SU-DHL-6 (cell line): ENCODE data around the gene ZKSCAN4.
A peak's percentile ranks its signal among the peaks of the same experiment; 100 is the strongest.

ENCODE experiments used
- H2AFZ ChIP-seq: fragments of 200-600 bp; sonication (generic); 2 replicates; pipeline ENCODE4 v1.6.1; 2014; ENCODE audit warnings: low read depth, mild to moderate bottlenecking, moderate library complexity, mixed read lengths, antibody characterized with exemption, low read length; ENCODE audit not compliant: severe bottlenecking
- H3F3A ChIP-seq: fragments of 200-600 bp; shearing (Covaris generic); 2 replicates; pipeline ENCODE4 v1.6.0; 2016; ENCODE audit warnings: antibody characterized with exemption, mild to moderate bottlenecking; ENCODE audit not compliant: insufficient read depth
- H3K27ac ChIP-seq: fragments of 200-600 bp; sonication (generic); 2 replicates; pipeline ENCODE4 v1.5.1; 2016; ENCODE audit warnings: low read depth, mild to moderate bottlenecking, low read length, moderate library complexity, mixed read lengths
- H3K27me3 ChIP-seq: fragments of 200-600 bp; sonication (generic), shearing (Covaris generic); 2 replicates; pipeline ENCODE4 v1.6.0; 2014; ENCODE audit warnings: mild to moderate bottlenecking, low read length
- H3K36me3 ChIP-seq: fragments of 200-600 bp; sonication (generic); 2 replicates; pipeline ENCODE4 v1.6.1; 2014; ENCODE audit warnings: mild to moderate bottlenecking, low read length, mixed read lengths
- H3K4me2 ChIP-seq: fragments of 300-600, 200-600 bp; shearing (Covaris generic), sonication (generic); 2 replicates; pipeline ENCODE4 v1.6.0; 2014; ENCODE audit warnings: low read length, low read depth, mild to moderate bottlenecking; ENCODE audit not compliant: poor library complexity, severe bottlenecking
- H3K4me3 ChIP-seq: fragments of 200-600 bp; sonication (generic); 2 replicates; pipeline ENCODE4 v1.5.1; 2014; ENCODE audit warnings: antibody characterized with exemption, low read length, mild to moderate bottlenecking, mixed read lengths; ENCODE audit not compliant: insufficient read depth, poor library complexity, severe bottlenecking
- H3K79me2 ChIP-seq: fragments of 200-600 bp; sonication (generic); 2 replicates; pipeline ENCODE4 v1.6.1; 2014; ENCODE audit warnings: mild to moderate bottlenecking, low read length, moderate library complexity; ENCODE audit not compliant: insufficient read depth
- H3K9ac ChIP-seq: fragments of 200-600 bp; sonication (generic); 2 replicates; pipeline ENCODE4 v1.7.0; 2014; ENCODE audit warnings: mild to moderate bottlenecking, low read length
- H3K9me2 ChIP-seq: fragments of 200-600 bp; sonication (generic); replicated peaks from 2 replicates; pipeline ENCODE4 v1.6.1; 2014; ENCODE audit warnings: low read length; ENCODE audit not compliant: insufficient read depth
- H3K9me3 ChIP-seq: fragments of 200-600 bp; sonication (generic); 2 replicates; pipeline ENCODE4 v1.6.1; 2014; ENCODE audit warnings: low read length, mixed read lengths; ENCODE audit not compliant: insufficient read depth
- H4K20me1 ChIP-seq: fragments of 200-600 bp; sonication (generic); 2 replicates; pipeline ENCODE4 v1.6.1; 2014; ENCODE audit warnings: low read depth, mild to moderate bottlenecking, antibody characterized with exemption, low read length, moderate library complexity, mixed read lengths
- CTCF ChIP-seq: fragments of 200-600 bp; sonication (generic); IDR thresholded peaks from one replicate; pipeline ENCODE4 v1.5.1; 2017; ENCODE audit warnings: antibody characterized with exemption, mild to moderate bottlenecking, low read length, moderate library complexity; ENCODE audit not compliant: insufficient read depth, poor library complexity, severe bottlenecking
- EZH2phosphoT487 ChIP-seq: fragments of 200-600 bp; sonication (generic), shearing (Covaris generic); conservative IDR thresholded peaks from 2 replicates; pipeline ENCODE4 v1.6.1; 2018; ENCODE audit warnings: mild to moderate bottlenecking, antibody characterized with exemption, low read length, moderate library complexity, mixed read lengths

Gene ZKSCAN4

GRCh38 chr6:28269492-28269891 is 17.4 kb upstream of the ZKSCAN4 start:
- H2AFZ ChIP-seq: no peak overlapping the region
- no peak overlapping the region for H3K4me3 ChIP-seq
- no peak overlapping the region for H3K9ac ChIP-seq
- H3F3A ChIP-seq: no peaks in the 10 kb centered on the region; the same call in 1 of the 2 replicates
- TF ChIP-seq EZH2phosphoT487 (no peak), CTCF (no peak)
- H3K9me3 ChIP-seq: no peaks in the 10 kb centered on the region
- H3K27ac ChIP-seq: no peak overlapping the region
- H3K36me3 ChIP-seq: no peaks in the 10 kb centered on the region
- H3K9me2 ChIP-seq: no peaks in the 10 kb centered on the region
- no peaks in the 10 kb centered on the region for H3K79me2 ChIP-seq
- no peaks in the 10 kb centered on the region for H4K20me1 ChIP-seq
- no peaks in the 10 kb centered on the region for H3K27me3 ChIP-seq
- H3K4me2 ChIP-seq: no peak overlapping the region

GRCh38 chr6:28267695-28268059 is 15.6 kb upstream of the ZKSCAN4 start:
- Histone ChIP-seq H3K79me2 (no peaks in the 10 kb centered on the region), H3F3A (peaks cover 4% of the 10 kb centered on the region; the same call in 1 of the 2 replicates), H3K9ac (peak overlapping the region; percentile 65), H3K9me2 (no peaks in the 10 kb centered on the region), H3K4me2 (peak overlapping the region; percentile 72), H3K27me3 (no peaks in the 10 kb centered on the region), H2AFZ (peak overlapping the region; percentile 84), H3K36me3 (no peaks in the 10 kb centered on the region), H4K20me1 (no peaks in the 10 kb centered on the region), H3K27ac (no peak overlapping the region), H3K4me3 (peak overlapping the region; percentile 79), H3K9me3 (no peaks in the 10 kb centered on the region)
- TF ChIP-seq EZH2phosphoT487 (no peak), CTCF (no peak)

- H3K27me3 ChIP-seq: no peaks in the 10 kb centered on the region
- H3K27ac ChIP-seq: peak within 1 kb of the TSS; percentile 28; the same call in 1 of the 2 replicates
- peak within 1 kb of the TSS; percentile 65 for H3K9ac ChIP-seq
- peaks cover 4% of the 10 kb centered on the region; the same call in 1 of the 2 replicates for H3F3A ChIP-seq
- H4K20me1 ChIP-seq: no peaks in the 10 kb centered on the region
- H2AFZ ChIP-seq: peak within 1 kb of the TSS; percentile 84
- TF ChIP-seq CTCF: no peak
- no peak for TF ChIP-seq EZH2phosphoT487
- no peaks in the 10 kb centered on the region for H3K36me3 ChIP-seq
- no peaks in the 10 kb centered on the region for H3K9me3 ChIP-seq
- H3K4me3 ChIP-seq: peak within 1 kb of the TSS; percentile 79
- no peaks in the 10 kb centered on the region for H3K9me2 ChIP-seq
- H3K4me2 ChIP-seq: peak within 1 kb of the TSS; percentile 72
- no peaks in the 10 kb centered on the region for H3K79me2 ChIP-seq
Measured at GRCh38 chr6:28266962-28267694, 15.1 kb upstream of the ZKSCAN4 start, which contains the start of gene ZSCAN26. TSS of gene ZSCAN26 (plus strand) at chr6:28267143. CDS start at chr6:28271920, 4,777 bp downstream.
